Cerebellar nuclear complex (tissue), 1 donor: ENCODE measurements around the gene FAM13B.

Source experiments
- DNase-seq, 2 experiments: peaks; one replicate each; lab custom pipeline; 2025; lab: John Stamatoyannopoulos, UW

Gene FAM13B

GRCh38 chr5:137894586-137894985, 138.3 kb downstream of the FAM13B start:
- no peak for DNase-seq

GRCh38 chr5:137891849-137892248, 141.0 kb downstream of the FAM13B start:
- DNase-seq: no peak

GRCh38 chr5:137890845-137891244, 142.0 kb downstream of the FAM13B start:
- DNase-seq: no peak

GRCh38 chr5:137888863-137889759, 143.8 kb downstream of the FAM13B start, which contains the start of gene PKD2L2:
PKD2L2 (plus strand) TSS chr5:137889457; CDS start chr5:137889492, 35 bp downstream.
- DNase-seq: peak; percentile 31 to 55

- DNase-seq: no peak
These were observed 144.4 kb downstream of the FAM13B start for GRCh38 chr5:137888466-137888862.
